ENCODE measurements around the gene PRDM12. TPM values are rescaled to one million over a fixed set of nuclear protein-coding genes. Genes with fewer than 3 reads are reported as not detected.

The PRDM12 gene
- total RNA-seq: not detected
- long read RNA-seq: 0 reads

DNA sequence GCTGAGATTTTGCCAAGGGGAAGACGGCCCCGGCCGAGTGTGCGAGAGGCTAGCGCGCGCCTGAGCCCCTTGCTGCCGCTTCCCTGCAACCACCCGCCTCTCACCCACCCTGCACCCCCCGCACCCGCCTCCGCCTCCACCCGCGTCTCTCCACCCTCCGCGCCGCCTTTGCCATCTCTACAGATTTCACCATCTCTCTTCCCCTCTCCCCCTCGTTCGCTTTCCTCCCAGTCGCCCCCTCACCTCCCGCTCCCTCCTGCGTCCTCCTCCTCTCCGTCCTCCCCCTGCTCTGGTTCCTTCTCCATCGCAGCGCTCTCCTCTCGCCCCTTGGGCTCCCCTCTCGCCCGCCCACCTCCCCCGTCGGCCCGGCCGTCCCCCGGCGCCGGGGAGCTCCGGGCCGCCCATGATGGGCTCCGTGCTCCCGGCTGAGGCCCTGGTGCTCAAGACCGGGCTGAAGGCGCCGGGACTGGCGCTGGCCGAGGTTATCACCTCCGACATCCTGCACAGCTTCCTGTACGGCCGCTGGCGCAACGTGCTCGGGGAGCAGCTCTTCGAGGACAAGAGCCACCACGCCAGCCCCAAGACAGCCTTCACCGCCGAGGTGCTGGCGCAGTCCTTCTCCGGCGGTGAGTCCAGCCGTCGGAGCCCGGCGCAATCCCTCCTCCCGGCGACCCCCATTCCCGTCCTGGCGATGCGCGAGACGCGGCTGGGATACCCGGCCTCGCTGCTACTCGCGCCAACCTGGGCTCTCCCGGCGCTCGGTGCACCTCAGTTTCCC lies at the start of gene PRDM12:
TSS of gene PRDM12 (plus strand) at position 344 of the 778 bp plus-strand sequence. CDS start at position 404, 60 bp downstream.
- intact Hi-C loops (cut with DNase I): no loop called here
- DNase-seq (ENCODE audit: low spot score): no peak

DNA sequence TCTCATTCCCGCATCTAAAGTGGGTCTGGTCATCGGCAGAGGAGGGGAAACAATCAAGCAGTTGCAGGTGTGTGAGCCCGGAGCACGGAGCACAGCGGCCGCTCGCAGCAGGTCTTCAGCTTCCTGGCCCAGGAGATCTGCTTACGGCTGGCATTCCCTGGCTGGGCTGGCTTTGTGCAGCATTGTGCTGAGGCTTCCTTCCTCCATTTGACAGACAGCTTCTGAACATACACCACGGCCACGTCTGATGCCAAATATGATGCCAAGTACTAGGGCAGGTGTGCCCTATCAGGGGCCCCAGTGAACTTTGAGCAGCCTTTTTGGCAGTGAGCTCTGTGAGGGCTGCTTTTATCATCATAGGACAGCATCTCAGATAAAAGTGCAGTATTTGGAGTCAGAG lies 47.9 kb upstream of the PRDM12 start:
- intact Hi-C loops (cut with DNase I): no loop called here

DNA sequence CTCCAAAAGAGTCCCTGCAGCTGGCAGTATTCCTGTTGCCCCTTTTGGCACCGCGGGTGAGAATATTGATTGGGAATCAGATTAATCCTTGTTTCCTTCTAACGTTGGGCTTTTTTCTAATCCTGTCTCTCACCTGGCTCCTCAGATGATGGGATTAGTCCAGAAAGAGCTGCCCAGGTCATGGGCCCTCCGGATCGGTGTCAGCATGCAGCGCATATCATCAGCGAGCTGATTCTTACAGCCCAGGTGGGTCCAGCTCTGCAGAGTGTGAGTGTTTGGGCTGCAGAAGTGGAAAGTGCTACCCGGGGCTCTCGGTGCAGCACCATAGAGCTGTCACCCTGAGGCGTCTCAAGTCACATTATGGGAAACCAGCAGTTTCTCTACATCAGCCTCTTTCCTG lies 40.9 kb upstream of the PRDM12 start:
- intact Hi-C loops (cut with DNase I): no loop called here
- DNase-seq (ENCODE audit: low spot score): no peak

More for the DNA sequence above, 47.9 kb upstream of the PRDM12 start:
- DNase-seq (ENCODE audit: low spot score): no peak

DNA sequence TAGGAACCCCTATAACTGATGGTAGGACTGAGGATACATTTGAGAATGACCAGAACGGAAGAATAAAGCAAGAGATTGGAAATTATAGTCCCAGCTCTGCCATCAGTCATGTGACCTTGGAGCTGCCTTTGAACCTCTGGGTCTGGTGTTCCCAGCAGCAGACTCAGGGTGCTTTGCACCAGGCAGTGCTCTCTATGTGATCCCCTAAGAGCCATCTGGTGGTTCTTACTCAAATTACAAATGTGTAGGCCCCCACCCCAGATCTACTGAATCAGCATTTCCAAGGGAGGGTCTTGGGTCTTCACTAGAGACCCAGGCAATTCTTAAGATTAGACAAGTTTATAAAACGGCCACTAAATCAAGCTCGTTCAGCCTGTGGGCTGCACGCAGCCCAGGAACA lies 40.2 kb upstream of the PRDM12 start:
- no peak for DNase-seq (ENCODE audit: low spot score)
- intact Hi-C loops (cut with DNase I): no loop called here

DNA sequence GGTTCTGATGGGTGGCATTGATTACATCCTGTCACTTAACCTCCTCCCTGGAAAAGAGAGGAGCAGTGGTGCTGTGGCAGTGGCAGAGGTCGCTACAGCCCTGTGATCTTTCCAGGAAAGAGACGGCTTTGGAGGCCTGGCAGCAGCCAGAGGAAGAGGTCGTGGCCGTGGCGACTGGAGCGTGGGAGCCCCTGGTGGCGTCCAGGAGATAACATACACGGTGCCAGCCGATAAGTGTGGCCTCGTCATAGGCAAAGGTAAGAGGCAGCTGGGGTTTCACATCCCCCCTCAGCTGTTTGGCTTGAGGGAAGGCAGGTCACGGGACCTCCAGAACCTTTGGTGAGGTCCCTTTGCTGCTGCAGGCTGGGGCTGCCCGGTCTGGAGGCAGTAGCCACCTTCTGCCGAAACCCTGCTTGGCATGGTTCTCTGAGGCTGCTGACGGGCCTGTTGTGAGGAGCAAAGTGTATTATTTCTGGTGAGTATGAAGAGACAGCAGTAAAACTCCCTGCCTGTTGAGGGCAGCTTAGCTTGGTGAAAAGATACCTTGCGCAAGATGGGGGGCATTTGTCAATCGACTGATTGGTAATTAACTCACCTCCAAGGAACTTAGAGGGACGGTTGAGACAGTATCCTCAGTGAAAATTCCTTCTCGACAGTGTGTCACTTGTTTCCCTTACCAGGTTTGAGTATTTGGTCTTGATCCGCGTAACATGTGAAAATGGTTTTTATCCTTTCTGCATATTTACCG lies 38.0 kb upstream of the PRDM12 start:
- intact Hi-C loops (cut with DNase I): loop anchor here (5.0 kb wide), 2 partner anchors 56 to 94 kb away; no protein-coding TSS in a partner anchor
- no peak for DNase-seq (ENCODE audit: low spot score)

DNA sequence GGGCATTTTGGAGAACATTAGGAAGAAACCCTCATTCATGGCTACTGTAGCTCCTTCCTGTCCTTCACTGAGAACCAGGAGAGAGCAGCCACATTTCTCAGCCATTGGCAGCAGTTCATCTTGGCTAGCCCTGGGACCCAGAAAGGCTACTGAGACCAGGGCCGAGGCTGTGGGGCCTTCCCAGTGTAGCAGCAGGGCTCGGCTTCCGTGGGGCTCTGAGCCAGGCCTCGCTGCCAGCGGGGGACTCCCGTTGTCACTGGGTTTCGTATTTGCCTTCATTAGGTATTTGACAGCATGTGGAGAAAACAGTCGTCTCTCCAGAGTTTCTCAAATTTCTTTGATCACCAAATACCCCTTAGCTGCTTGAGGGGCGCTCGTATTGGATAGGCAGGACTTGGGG lies 37.3 kb upstream of the PRDM12 start:
- intact Hi-C loops (cut with DNase I): loop anchor here (5.0 kb wide), 2 partner anchors 55 to 95 kb away; no protein-coding TSS in a partner anchor
- no peak for DNase-seq (ENCODE audit: low spot score)

DNA sequence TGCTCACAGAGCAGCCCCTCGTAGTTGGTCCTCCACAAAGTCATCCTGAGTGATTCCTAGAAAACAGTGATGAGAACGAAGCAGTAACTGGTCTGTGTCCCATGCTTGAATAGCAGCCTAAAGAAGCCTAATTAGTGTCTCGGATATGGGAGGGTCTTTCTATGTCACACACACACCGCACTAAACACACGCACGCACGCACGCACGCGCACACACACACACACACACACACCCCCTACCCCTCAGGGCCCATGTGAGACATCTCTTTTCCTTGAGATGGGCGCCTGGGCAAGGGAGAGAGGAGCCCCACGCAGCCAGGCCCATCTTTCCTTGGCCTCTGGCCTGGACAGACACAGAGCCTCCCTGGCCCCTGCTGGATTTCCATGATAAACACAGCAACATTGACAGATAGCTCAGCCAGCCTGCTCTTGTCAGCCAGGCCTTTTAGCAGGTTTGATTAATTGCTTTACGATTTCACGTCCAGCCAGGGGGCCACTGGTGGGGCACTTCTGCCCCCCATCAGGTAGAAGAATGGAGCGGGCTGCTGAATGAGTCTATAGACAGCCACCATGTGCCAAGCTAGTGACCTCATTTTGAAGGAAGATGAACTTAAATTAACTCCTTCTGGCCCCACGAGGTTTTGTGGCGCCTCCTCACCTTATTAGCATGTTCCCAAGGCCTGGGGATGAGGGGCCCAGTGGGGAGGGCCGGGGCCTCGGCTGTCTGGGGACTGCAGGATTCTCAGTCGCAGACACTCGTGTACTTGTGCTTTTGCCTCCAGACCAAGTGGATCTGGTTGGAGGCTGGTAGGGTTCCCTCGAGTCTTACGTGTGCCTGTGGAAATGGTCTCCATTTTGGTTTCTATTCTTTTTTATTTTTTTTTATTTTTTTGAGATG lies 36.2 kb upstream of the PRDM12 start:
- intact Hi-C loops (cut with DNase I): loop anchor here (5.0 kb wide), 2 partner anchors 54 to 96 kb away; no protein-coding TSS in a partner anchor
- no peak for DNase-seq (ENCODE audit: low spot score)

DNA sequence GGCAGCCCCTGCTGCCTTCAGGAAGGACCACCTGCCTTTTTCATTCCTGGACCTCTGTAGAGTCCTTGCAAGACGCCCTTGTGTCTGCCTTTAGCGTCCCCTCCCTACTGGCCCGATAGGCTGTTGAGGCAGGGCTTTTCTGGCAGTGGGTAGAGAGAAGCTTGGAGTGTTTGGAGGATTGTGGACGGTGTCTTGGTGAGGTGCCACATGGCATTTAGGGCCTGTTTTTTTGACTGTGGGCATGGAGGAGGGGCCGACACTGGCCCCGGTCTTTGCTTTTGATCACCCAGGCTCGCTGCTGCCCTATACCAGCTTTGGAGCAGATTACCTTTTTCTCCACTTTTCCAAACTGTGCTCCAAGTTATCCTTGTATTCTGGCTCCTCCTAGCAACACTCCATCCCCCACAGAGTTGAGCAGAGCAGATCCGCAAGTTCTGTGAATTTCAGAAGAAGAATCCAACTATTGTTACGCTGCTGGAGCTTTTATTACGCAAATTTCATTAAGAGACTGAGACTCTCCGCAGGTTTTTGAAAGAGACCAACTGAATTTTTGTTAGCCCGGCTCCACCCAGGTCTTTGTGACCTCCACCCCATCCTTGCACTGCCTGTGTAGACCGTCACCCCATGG lies 34.8 kb upstream of the PRDM12 start:
- DNase-seq (ENCODE audit: low spot score): no peak
- intact Hi-C loops (cut with DNase I): loop anchor here (5.0 kb wide), 3 partner anchors 53 to 167 kb away; no protein-coding TSS in a partner anchor

DNA sequence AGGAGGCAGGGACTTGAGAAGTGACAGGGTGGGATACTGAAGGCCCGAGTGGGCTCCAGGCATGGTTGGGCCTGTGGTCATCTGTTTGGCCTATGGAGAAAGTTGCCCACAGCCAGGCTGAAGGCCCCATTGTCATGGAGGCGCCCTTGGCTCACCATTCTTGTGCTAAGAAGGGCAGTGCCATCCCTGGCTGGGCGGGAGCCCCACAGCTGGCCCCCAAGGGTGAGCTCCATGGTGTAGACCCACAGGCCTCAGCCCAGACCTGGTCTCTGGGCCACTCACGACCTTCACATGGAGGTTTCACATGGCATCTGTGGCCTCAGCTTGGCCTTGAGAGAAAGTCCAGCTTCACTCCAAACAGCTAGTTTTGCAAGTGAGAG lies 34.3 kb upstream of the PRDM12 start:
- intact Hi-C loops (cut with DNase I): loop anchor here (5.0 kb wide), 1 partner anchor 168 kb away; no protein-coding TSS in a partner anchor
- no peak for DNase-seq (ENCODE audit: low spot score)

DNA sequence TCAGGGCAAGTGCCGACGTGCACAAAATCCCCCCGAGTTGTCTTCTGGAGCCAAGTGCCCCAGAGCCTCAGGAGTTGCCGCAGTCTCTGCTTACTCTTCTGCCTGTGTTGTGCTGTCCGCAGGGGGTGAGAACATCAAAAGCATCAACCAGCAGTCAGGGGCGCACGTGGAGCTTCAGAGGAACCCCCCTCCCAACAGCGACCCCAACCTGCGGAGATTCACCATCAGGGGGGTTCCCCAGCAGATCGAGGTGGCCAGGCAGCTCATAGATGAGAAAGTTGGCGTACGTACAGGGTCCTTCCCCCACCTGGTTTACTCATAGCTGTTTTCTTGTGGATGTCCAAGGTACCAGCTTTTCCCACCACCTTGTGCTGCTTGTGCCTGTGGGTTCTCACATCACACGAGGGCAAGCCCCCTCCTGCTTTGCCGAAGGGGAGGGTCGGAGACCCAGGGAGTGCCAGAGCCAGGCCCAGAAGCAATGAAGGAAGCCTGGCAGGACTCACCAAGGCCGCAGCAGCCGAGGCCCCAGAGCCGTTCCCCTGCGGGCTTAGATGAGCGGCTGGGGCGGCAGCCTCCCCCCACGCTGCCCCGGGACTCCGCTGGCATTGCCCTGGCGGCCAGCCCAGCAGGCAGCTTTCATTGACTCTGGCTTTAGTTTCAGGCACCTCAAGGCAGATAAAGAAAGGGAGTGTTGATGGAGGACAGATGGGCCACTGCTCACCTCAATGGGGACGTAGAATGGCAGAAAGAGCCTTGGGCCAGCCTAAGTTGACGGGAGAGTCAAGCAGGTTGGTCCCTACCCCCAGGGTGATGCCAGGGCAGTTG lies 33.7 kb upstream of the PRDM12 start:
- peak; percentile 81 for DNase-seq (ENCODE audit: low spot score)
- intact Hi-C loops (cut with DNase I): loop anchor here (5.0 kb wide), 1 partner anchor 168 kb away; no protein-coding TSS in a partner anchor

DNA sequence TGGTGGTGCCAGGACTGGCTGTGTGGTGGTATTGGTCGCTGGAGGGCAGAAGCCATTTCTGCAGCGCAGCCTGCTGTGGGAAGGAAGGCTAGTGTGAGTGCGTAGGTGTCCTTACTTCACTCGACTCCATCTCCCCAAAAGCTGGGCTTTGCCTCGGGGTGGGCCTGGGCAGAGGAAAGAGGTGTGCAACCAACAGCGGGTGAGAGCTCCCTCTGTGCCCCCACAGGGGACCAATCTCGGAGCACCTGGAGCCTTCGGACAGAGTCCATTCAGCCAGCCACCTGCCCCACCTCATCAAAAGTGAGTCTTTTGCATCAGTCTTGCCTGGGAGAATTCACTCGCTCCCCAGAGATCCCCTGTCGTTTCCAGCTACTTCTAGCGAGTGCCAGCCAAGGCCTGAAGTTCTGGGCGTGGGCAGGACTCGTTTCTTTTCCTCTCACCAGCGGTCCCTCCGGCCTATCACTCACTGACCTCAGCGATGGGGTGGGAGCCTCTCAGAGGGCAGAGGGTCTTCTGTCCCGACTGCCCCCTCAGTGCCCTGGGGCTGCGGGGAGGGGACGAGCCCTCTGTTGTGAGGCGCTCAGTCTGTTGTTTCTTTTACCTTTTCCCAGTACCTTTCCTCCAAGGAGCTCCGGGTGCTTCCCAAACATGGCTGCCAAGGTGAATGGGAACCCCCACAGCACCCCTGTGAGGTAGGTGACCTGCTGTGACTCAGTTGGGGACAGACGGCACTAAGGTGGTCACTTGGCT lies 32.9 kb upstream of the PRDM12 start:
- intact Hi-C loops (cut with DNase I): loop anchor here (5.0 kb wide), 1 partner anchor 169 kb away; no protein-coding TSS in a partner anchor

DNA sequence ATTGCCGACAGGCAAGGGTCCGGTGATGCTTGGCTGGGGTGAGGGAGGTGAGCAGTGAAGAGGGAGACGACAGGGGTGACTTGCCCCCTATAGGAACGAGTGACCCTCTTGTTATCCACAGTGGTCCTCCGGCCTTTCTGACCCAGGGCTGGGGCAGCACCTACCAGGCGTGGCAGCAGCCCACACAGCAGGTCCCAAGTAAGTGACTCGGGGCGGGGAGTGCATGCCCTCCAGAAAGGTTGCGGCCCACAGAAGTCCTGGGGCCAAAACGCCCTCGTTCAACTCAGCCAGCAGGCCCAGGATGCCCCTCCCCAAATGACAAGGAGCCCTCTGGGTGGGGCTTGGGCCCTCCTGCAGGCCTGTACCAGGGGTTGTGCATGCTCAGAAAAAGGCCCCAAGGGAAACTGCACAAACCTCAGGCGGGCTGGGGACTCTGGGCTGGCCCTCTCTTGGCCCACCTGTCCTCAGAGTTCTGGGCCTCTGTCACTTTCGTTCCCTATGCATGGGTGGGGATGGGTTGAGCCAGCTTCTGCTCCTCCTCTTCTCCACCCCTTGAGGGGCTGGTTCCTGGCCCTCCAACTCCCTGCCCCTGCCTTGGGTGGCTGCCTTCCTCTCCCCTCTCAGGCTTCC lies 32.2 kb upstream of the PRDM12 start:
- intact Hi-C loops (cut with DNase I): loop anchor here (5.0 kb wide), 1 partner anchor 170 kb away; no protein-coding TSS in a partner anchor
- DNase-seq (ENCODE audit: low spot score): no peak

More for the DNA sequence above, 32.9 kb upstream of the PRDM12 start:
- no peak for DNase-seq (ENCODE audit: low spot score)

DNA sequence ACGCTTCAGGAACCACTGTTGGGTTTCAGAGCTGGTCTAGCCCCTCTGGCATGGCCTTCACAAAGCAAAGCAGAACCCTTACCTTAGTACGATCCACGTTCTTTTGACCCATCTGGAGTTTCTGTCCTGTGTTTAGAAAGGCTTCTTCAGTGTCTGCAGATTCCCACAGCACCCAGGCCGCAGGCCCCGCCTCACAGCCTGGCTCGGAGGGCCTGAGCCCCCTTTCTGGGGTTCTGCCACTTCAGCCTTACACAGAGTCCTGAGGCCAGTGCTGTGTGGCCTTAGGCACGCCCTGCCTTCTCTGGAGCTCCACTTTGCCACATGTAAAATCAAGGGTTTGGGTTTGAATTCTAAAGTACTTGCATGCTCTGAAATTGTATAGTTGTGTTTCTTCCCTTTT lies 31.6 kb upstream of the PRDM12 start:
- DNase-seq (ENCODE audit: low spot score): no peak
- intact Hi-C loops (cut with DNase I): loop anchor here (5.0 kb wide), 1 partner anchor 171 kb away; no protein-coding TSS in a partner anchor

DNA sequence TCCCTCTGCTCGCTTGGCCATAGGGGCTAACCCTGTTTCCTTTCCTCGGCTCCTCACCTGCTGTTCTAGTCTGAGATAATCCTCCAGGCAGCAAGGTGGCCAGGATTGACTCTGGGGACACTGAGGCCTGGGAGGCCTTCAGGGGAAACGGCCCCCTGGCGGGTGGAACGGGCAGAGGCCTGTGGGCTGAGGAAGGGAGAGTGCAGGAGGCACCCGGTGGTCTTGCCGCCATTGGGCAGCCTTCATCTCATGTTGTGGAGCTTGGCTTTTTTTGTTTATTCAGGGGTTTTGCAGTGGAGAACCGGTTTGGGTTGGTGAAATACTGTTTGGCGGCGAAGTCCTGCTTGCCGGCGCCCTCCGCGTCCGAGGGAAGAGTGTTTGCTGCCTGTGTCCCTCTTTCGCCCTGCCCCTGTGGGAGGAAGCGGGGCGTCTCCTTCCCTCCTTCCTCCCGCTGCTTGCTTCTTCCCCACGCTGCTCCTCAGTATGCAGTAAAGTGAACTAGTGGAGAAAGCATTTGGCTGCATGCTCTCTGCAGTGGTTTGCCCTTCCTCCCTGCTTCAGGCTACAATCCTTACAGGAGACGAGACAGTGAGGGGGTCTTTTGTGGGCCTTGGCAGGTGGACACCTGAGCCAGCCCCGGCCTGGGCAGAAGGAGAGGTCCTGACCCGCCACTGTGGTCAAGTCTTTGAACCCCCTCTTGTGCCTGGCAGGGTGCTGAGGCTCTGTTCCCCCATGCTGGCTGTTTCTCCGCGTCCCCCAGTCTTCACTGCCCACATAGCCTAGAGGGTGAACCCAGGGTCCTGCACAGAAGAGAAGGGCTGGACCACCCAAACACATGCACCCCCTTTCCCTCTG lies 30.8 kb upstream of the PRDM12 start:
- DNase-seq (ENCODE audit: low spot score): no peak
- intact Hi-C loops (cut with DNase I): loop anchor here (5.0 kb wide), 1 partner anchor 171 kb away; no protein-coding TSS in a partner anchor

DNA sequence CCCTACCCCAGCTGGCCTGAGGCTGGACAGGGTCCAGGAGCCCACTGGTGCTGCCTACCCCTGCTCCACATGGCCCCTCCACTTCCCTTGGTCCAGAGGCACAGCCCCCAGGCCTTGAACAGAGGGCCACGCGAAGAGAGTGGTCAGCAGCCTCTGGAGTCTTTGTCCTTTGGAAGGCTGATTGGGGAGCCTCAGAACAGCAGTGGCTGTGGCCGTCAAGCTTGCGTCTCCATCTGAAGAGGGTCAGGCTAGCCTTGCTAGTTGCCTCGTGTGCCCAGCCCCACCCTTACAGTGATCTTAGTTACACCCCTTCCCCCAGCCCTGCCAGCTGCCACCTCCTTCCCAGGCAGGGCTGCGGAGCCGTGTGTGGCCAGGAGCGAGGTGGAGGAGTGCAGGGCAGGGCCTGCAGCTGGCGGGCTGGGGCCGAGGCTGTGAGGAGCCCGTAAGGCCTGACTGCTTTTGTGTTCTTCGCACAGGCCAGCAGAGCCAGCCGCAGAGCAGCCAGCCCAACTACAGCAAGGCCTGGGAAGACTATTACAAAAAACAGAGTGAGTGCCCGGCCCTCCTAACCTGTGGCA lies 30.1 kb upstream of the PRDM12 start:
- DNase-seq (ENCODE audit: low spot score): no peak
- intact Hi-C loops (cut with DNase I): loop anchor here (5.0 kb wide), 1 partner anchor 172 kb away; no protein-coding TSS in a partner anchor

All from cardiac septum (tissue), 1 donor.